ENCODE results near the gene KCNH1. TPM values are rescaled to one million over a fixed set of nuclear protein-coding genes. Genes with fewer than 3 reads are reported as not detected.
A peak's percentile ranks its signal among the peaks of the same experiment; 100 is the strongest.

The KCNH1 gene
- total and polyA plus RNA-seq, 2 of the 4 experiments (the other 2 are of a cell fraction) = 0.27 to 0.54 TPM

GRCh38 chr1:210689826-210690225, 444.1 kb downstream of the KCNH1 start:
- Histone ChIP-seq H3K9ac (ENCODE audit: low read depth, low read length) (no peak overlapping the region), H2BK15ac (ENCODE audit: low read depth, low read length) (no peak overlapping the region; the same call in 2 of the 3 replicates), H2BK120ac (ENCODE audit: low read depth, low read length) (no peak overlapping the region), H3K18ac (ENCODE audit: low read depth, low read length) (no peak overlapping the region), H2BK5ac (ENCODE audit: low read depth, low read length, poor library complexity, severe bottlenecking) (no peak overlapping the region), H3K36me3 (ENCODE audit: control insufficient read depth, insufficient read depth, low read length) (no peaks in the 10 kb centered on the region), H2BK20ac (ENCODE audit: low read depth, low read length) (no peak overlapping the region), H2AFZ (replicated peaks; ENCODE audit: low read length, poor library complexity) (no peak overlapping the region), H3K56ac (ENCODE audit: extremely low read depth, insufficient read depth, low read length) (no peak overlapping the region), H4K5ac (ENCODE audit: low read depth, low read length) (no peak overlapping the region), H3K27ac (ENCODE audit: insufficient read depth, low read length) (no peak overlapping the region), H3K4ac (ENCODE audit: low read depth, low read length) (no peak overlapping the region), H3K14ac (replicated peaks; ENCODE audit: low read depth, low read length) (no peak overlapping the region), H3K27me3 (ENCODE audit: control insufficient read depth, insufficient read depth, low read length) (no peaks in the 10 kb centered on the region), H3K4me3 (ENCODE audit: insufficient read depth, low read depth, low read length) (no peak overlapping the region), H3K4me1 (ENCODE audit: control insufficient read depth, insufficient read depth, low read length) (peaks cover 3% of the 10 kb centered on the region; the same call in 1 of the 2 replicates), H4K8ac (ENCODE audit: low read depth in 2 of 2, low read length in 2 of 2) (no peak overlapping the region), H2AK9ac (replicated peaks; ENCODE audit: low read depth, low read length, poor library complexity) (no peak overlapping the region), H4K20me1 (ENCODE audit: insufficient read depth, low read length) (no peaks in the 10 kb centered on the region), H3K23ac (ENCODE audit: low read depth, low read length) (no peak overlapping the region), H4K91ac (ENCODE audit: insufficient read depth, low read depth, low read length) (peak overlapping the region; percentile 51; the same call in 1 of the 2 replicates), H3K79me1 (ENCODE audit: low read depth in 1 of 2, low read length in 2 of 2) (no peaks in the 10 kb centered on the region), H2AK5ac (ENCODE audit: low read depth, low read length) (no peak overlapping the region), H3K9me3 (ENCODE audit: control insufficient read depth, insufficient read depth, low read length) (no peaks in the 10 kb centered on the region), H3K9me1 (ENCODE audit: insufficient read depth, low read length) (0 out of 2 replicates have a peak, but pooled peaks cover 2% of the 10 kb centered on the region), H3K4me2 (ENCODE audit: low read depth, low read length) (no peak overlapping the region)
- no CpG with 5 or more reads among the region's 3 CpGs for WGBS, 2 experiments (ENCODE audit: extremely low coverage in 2 of 2, insufficient read length in 1 of 2)
- no peak for TF ChIP-seq RFX5 (IDR thresholded peaks at IDR 0.05; ENCODE audit: low read depth, low read length)
- CTCF ChIA-PET = no interaction called here
- intact Hi-C loops (cut with micrococcal nuclease) = no loop called here
- dilution Hi-C loops (cut with HindIII; ENCODE audit: low sequenced_read_pairs, unreplicated experiment) = no loop called here
- in situ Hi-C loops (cut with MboI; ENCODE audit: low sequenced_read_pairs) = no loop called here
- POLR2A ChIA-PET (ENCODE audit: unreplicated experiment) = no interaction called here
- no peak for DNase-seq
- no TSS peak for BruUV-seq (replicated peaks)
- no peak for ATAC-seq (ENCODE audit: low read depth)
